ENCODE results near the gene SPEN. TPM values are rescaled to one million over a fixed set of nuclear protein-coding genes. Genes with fewer than 3 reads are reported as not detected.
A peak's percentile ranks its signal among the peaks of the same experiment; 100 is the strongest.

SPEN gene
- total and polyA plus RNA-seq, 9 of the 15 experiments (the other 6 are each of a cell fraction or from before 2014, with no cell fraction given) = 5.7 to 87.5 (median 27.2) TPM

DNA sequence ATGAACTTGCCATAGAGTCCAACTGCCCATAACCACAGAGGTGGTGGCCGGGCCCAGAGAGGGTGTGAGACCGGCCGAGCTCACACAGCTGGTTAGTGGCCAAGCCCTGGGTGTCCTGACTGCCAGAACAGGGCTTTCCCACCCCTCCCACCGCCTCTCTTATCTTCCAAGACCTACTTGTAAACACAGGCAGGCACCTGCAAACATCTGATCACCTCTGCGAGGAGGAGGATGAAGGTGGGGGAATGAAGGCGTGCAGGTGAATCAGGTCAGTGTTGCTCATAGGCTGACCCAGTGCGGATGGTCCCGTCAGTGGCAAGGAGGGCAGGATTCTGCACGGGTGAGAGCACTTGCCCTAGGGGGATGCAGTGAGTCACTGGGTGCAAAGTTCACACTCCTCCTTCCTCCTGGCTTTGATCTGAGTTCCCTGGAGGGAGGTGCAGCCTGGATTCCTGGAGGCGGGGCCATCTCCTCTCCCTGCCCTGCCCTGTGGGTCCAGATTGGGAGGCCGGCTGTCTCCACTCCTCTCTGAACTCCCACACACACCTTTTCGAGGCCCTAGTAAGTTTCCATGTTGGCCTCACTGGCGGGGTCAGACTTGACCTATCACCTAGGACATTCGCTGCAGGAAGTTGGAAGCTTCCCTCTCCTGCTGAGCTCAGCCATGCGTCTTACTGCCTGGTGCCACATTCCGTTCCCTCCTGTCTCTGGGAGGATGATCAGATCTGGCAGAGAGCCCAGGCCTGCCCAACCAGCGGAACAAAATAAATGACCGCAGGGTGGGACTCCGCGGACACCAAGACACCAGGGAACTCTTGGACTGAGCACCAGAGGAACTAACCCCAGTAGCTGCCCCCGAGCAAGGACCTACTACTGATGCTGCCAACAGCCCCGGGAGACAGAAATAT is 47.3 kb upstream of the SPEN start (continued):
- TF ChIP-seq NCOA1 (IDR thresholded peaks at IDR 0.05; ENCODE audit: low read depth) (peak; percentile 62; the same call in 1 of the 2 replicates), DNMT1 (IDR thresholded peaks at IDR 0.05) (no peak), ZNF316 (IDR thresholded peaks at IDR 0.05) (no peak), HDAC2 (IDR thresholded peaks at IDR 0.05) (0 out of 2 replicates have a peak, but pooled peaks have one; percentile 44), EGR1 (conservative IDR thresholded peaks at IDR 0.05) (0 out of 2 replicates have a peak, but pooled peaks have one; percentile 28), EZH2 (IDR thresholded peaks at IDR 0.05; ENCODE audit: borderline replicate concordance, low read depth, low read length) (no peak), ESRRA (IDR thresholded peaks at IDR 0.05; ENCODE audit: borderline replicate concordance, low read depth) (0 out of 2 replicates have a peak, but pooled peaks have one; percentile 55), ZNF311 (CRISPR knock-in tag; IDR thresholded peaks at IDR 0.05) (no peak), NEUROD1 (IDR thresholded peaks at IDR 0.05; ENCODE audit: borderline replicate concordance, low read depth, low read length, partially characterized antibody) (no peak), CXXC5 (CRISPR knock-in tag; IDR thresholded peaks at IDR 0.05) (peak; percentile 51), SP1 (CRISPR knock-in tag; IDR thresholded peaks at IDR 0.05) (no peak), MAFK (IDR thresholded peaks at IDR 0.05; ENCODE audit: low read length) (peak; percentile 3), TEAD4 (IDR thresholded peaks at IDR 0.05; ENCODE audit: low read length) (peak; percentile 53; the same call in 1 of the 2 replicates), TEAD4 (CRISPR knock-in tag; IDR thresholded peaks at IDR 0.05; ENCODE audit: borderline replicate concordance) (no peak), ATF7 (IDR thresholded peaks at IDR 0.05) (peak; percentile 56), ZBTB7A (IDR thresholded peaks at IDR 0.05; ENCODE audit: borderline replicate concordance, control insufficient read depth, low read depth, low read length) (no peak), ZNF57 (CRISPR knock-in tag; IDR thresholded peaks at IDR 0.05) (no peak), ZNF263 (CRISPR knock-in tag; IDR thresholded peaks at IDR 0.05; ENCODE audit: borderline replicate concordance) (peak; percentile 78; the same call in 1 of the 2 replicates), MAZ (CRISPR knock-in tag; conservative IDR thresholded peaks at IDR 0.05 in 1 of 2, IDR thresholded peaks at IDR 0.05 in 1 of 2) (peak in 1 of 2 experiments; percentile 27; a peak in 1 of 4 replicates), SMAD4 (CRISPR knock-in tag; conservative IDR thresholded peaks at IDR 0.05) (0 out of 2 replicates have a peak, but pooled peaks have one; percentile 68), ZFP36 (IDR thresholded peaks at IDR 0.05; ENCODE audit: low read depth, low read length, partially characterized antibody) (peak; percentile 80), ADNP (tag; IDR thresholded peaks at IDR 0.05) (peak; percentile 46; the same call in 1 of the 2 replicates), CBFA2T3 (IDR thresholded peaks at IDR 0.05) (peak; percentile 65), USF1 (CRISPR knock-in tag; IDR thresholded peaks at IDR 0.05) (no peak), ZNF224 (CRISPR knock-in tag; IDR thresholded peaks at IDR 0.05) (0 out of 2 replicates have a peak, but pooled peaks have one; percentile 41)
- TF ChIP-seq, protein P1, sequence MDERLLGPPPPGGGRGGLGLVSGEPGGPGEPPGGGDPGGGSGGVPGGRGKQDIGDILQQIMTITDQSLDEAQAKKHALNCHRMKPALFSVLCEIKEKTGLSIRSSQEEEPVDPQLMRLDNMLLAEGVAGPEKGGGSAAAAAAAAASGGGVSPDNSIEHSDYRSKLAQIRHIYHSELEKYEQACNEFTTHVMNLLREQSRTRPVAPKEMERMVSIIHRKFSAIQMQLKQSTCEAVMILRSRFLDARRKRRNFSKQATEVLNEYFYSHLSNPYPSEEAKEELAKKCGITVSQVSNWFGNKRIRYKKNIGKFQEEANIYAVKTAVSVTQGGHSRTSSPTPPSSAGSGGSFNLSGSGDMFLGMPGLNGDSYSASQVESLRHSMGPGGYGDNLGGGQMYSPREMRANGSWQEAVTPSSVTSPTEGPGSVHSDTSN (CRISPR knock-in tag; IDR thresholded peaks at IDR 0.05; ENCODE audit: low read depth) = no peak
- TF ChIP-seq, protein P1 (tag; conservative IDR thresholded peaks at IDR 0.05; ENCODE audit: low read depth) = 0 out of 2 replicates have a peak, but pooled peaks have one; percentile 30

Measured in K562 (cell line).